Upper lobe of left lung (tissue), 4 donors: Measurements from ENCODE around the gene PRKCSH.

Source experiments
- CTCF ChIP-seq, 6 experiments: fragments of 450-650 bp in 4 of 6; fragments of 200-600 bp in 2 of 6; sonication (generic) in 2 of 6; IDR thresholded peaks; one replicate each; pipeline ENCODE4 v1.5.1; 2016 to 2019; ENCODE audit warnings: antibody characterized with exemption in 6 of 6
- EP300 ChIP-seq, 4 donors: sonication (generic); formaldehyde crosslinking; IDR thresholded peaks; one replicate each; pipeline ENCODE4 v1.5.1; 2017; ENCODE audit warnings: antibody characterized with exemption in 4 of 4, control low read depth in 2 of 4
- POLR2A ChIP-seq, 4 donors: fragments of 450-650 bp; IDR thresholded peaks; one replicate each; pipeline ENCODE4 v1.5.1; 2016 to 2017; ENCODE audit warnings: antibody characterized with exemption in 4 of 4, mild to moderate bottlenecking in 2 of 4
- POLR2AphosphoS5 ChIP-seq, 2 donors: sonication (generic); formaldehyde crosslinking; IDR thresholded peaks; one replicate each; pipeline ENCODE4 v1.5.1; 2017; ENCODE audit warnings: antibody characterized with exemption in 2 of 2

DNA sequence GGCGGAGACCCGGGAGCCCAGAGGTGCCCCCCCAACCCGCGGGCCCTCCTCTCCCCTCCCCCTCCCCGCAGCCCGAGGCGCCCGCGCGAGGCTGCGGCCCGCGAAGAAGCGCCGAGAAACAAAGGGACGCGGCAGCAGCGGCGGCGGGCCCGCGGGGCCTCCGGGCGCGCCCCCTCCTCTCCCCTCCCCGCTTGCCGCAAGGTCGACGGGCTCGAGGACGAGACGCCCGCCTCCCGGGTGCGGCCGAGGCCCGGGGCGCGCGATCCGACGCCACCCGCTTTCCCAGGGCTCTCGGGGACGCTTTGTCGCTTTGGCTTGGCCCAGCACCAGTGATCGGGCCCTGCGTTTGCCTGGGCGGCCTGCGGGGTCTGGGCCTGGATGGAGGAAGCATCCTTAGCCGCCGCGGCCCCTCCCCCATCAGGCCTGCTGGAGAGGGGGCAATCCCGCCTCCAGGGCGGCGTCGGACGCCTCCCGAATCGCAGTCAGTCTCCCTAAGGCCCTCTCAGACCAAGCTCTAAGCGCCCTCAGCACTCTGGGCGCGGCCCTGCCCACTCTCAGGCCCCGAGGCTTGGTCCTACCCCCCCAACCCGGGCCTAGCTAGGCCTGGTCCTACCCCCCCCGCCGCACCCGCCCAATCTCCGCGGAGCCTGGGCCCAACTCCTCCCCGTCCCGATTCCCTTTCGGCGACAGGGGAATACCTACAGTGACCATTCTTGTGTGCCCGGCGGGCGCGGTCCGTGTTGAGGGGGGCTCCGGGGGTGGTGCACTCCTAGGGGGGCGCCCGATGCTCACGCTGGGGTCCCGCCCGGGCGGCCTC, 44.7 kb downstream of the PRKCSH start:
- TF ChIP-seq POLR2A (IDR thresholded peaks at IDR 0.05) (no peak), CTCF (IDR thresholded peaks at IDR 0.05) (no peak), POLR2AphosphoS5 (IDR thresholded peaks at IDR 0.05) (no peak), EP300 (IDR thresholded peaks at IDR 0.05) (no peak)
